GM21737 (cell line): ENCODE data around the gene CHERP.

Source experiments
- ATAC-seq: cut with Tn5 transposase; IDR thresholded peaks from one replicate; pipeline ENCODE4 v1.9.1; 2021; ENCODE audit warnings: mild to moderate bottlenecking, moderate library complexity; ENCODE audit not compliant: unreplicated experiment

The CHERP gene, protein sequence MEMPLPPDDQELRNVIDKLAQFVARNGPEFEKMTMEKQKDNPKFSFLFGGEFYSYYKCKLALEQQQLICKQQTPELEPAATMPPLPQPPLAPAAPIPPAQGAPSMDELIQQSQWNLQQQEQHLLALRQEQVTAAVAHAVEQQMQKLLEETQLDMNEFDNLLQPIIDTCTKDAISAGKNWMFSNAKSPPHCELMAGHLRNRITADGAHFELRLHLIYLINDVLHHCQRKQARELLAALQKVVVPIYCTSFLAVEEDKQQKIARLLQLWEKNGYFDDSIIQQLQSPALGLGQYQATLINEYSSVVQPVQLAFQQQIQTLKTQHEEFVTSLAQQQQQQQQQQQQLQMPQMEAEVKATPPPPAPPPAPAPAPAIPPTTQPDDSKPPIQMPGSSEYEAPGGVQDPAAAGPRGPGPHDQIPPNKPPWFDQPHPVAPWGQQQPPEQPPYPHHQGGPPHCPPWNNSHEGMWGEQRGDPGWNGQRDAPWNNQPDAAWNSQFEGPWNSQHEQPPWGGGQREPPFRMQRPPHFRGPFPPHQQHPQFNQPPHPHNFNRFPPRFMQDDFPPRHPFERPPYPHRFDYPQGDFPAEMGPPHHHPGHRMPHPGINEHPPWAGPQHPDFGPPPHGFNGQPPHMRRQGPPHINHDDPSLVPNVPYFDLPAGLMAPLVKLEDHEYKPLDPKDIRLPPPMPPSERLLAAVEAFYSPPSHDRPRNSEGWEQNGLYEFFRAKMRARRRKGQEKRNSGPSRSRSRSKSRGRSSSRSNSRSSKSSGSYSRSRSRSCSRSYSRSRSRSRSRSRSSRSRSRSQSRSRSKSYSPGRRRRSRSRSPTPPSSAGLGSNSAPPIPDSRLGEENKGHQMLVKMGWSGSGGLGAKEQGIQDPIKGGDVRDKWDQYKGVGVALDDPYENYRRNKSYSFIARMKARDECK

DNA sequence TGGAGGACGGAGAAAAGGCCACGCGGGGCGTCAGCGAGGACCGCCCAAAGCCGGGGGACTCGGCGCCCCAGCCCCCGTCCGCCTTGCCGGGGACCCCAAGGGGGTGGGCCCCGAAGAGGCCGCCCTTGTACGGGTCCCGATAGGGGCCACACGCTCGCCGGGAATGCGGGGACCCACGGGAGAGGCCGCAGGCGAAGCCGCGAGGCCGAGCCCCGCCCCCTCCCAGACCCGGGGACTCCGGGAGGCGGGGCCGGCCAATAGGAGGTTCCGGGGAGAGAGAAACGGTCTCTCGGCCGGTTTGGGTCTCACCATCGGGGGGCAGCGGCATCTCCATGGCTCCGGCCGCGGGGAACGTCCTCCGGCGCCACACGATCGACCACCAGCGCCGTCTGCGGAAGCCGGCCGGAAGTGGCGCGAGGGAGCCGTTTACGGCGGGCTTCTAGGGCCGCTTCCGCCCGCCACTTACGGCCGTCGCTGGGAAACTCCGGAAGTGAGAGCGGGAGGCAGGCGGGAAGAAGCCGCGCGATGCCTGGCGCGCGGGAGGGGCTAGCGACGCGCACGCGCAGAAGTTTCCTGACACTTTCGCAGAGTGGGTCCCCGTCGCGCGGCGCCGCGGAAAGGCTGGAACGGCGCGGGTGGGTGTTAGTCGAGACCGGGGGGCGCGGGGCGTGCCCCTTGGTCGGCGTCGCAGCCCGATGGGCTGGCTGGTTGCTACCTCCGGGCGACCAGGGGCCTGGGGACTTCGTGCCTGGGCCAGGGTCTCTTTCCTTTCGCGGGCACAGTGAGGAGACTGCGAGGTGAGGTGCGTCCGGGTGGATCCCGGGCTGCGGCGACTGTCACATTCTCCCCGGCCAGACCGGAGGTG, at the start of gene CHERP:
Gene CHERP (minus strand): TSS at position 393 of the 865 bp plus-strand sequence. CDS start 59 bp downstream, at position 334.
- peak; percentile 55 for ATAC-seq

DNA sequence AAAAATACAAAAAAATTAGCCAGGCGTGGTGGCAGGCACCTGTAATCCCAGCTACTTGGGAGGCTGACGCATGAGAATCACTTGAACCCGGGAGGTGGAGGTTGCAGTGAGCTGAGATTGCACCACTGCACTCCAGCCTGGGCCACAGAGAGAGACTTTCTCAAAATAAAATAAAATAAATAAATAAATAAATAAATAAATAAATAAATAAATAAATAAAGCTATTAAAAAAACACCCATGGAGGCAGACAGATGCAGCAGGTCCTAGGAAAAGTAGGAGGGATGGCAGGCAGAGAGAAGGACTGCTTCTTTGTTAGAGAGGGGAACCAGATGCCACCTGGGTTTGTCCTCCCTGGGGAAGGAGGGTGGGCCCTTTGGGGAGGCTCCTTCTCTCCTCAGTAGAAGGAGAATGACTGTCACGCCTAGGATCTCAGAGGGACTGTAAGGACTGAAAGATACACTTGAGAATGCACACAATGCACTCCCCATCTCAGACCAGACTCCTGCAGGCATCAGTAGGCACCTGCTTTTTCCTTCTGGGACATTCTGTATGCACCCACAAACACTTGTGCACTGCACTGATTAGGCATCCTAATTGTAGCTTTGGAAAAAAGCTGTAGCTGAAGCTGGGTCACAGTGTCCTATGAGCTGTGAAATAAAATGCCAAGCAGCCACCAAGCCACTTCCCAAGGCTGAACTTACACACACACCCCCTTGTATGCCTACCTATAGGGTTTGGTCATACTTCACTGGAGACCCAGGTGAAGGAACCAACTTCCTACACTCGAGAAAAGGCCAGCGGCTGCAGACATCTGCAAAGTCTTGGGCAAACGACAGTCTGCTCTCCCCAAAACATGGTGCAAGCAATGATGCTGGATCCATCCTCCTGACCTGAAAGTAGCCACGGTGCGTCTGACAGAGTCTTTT, 48.9 kb upstream of the CHERP start:
- ATAC-seq = no peak

DNA sequence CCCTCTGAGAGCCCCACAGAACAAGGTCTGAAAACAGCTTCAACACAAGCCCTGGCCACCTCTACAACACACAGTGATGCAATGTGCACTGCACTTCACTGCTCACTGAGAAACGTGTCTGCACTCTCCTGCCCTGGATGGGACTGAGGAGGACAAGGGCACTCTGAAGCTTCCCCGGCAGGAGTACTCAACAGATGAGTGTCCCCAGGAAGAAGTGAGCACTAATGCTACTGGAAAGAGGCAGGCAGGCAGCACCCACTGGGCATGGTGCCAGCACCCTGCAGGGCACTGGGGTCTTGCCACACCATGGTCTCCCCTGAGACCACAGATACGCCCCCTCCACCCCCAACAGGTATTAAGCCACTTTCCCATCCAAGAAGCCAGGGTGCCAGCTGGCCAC, 47.7 kb upstream of the CHERP start:
- ATAC-seq = no peak

DNA sequence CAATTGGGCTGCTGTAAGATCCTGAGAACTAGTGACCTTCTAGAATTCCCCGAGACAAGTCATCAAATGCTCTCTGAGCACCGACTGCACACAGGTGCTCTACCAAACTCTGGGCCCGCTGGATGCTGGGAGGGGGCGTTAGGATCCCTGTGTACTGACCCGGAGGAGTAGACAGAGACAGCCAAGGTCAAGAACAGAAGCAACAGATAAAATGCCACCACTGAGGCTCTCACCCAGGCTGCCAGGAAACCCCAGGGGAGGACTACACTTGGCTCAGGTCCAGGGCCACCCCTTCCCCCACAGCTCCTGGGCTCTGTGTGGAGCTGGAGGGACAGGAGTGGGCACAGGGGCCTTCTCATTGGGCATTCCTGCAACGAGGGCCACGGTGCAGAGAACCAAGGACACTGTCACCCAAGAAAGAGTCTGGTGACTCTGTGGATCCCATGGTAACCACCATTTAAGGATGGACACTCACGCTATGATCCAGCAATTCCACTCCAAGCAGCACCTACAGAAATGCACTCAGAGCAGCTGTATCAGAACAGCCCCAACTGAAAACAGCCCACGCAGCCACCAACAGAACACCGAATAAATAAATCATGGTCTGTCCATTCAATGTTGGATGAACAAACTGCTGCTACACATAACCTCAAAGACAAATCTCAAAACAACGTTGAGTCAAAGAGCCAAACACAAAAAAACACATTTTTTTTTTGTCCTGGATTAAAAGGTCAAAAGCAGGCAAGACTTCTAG, 46.8 kb upstream of the CHERP start:
- peak; percentile 1 for ATAC-seq

DNA sequence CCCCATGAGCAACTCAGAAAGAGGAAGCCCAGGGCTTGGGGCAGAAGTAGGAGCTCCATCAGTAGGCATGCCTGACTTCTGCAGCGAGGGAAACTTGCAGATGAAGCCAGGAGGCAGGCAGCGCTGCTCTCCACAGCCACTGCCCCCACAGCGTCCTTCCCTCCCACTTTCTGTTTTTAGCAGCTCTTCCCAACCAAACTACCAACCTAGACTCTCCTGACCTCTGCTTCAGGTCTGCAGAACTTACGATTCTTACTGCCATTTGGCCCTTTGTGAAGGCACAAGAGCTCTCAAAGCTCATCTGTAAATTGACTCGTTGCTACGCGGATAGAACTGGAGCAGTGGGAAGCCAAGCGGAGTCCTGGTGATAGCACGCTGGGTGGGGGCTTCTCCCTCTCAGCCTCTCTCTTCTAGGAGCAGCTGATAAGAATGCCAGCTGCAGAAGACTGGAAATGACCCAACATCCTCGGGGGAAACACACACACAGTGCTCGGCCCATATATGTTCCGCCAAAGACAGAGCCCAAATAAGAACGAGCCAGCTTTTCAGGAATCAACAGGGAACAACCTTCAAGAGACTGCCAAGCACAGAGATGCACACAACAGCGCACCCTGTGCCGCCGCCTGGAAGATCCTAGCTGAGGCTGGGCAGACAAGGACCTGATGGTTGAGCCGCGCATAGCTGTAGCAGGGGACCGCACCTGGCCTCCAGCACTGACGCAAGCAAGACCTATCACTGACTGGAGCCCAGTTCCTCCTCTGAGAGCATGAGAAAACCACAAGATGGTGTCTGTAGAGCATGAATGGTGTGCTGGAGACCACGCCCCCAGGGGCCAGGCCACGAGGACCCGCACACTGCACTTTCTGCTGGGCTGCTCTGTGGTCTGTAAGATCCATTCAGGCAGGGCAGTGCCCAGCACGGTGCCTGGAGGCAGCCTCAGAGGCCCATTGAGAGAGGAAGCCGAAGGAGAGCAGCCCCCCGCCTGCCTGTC, 45.9 kb upstream of the CHERP start:
- peak; percentile 38 for ATAC-seq

DNA sequence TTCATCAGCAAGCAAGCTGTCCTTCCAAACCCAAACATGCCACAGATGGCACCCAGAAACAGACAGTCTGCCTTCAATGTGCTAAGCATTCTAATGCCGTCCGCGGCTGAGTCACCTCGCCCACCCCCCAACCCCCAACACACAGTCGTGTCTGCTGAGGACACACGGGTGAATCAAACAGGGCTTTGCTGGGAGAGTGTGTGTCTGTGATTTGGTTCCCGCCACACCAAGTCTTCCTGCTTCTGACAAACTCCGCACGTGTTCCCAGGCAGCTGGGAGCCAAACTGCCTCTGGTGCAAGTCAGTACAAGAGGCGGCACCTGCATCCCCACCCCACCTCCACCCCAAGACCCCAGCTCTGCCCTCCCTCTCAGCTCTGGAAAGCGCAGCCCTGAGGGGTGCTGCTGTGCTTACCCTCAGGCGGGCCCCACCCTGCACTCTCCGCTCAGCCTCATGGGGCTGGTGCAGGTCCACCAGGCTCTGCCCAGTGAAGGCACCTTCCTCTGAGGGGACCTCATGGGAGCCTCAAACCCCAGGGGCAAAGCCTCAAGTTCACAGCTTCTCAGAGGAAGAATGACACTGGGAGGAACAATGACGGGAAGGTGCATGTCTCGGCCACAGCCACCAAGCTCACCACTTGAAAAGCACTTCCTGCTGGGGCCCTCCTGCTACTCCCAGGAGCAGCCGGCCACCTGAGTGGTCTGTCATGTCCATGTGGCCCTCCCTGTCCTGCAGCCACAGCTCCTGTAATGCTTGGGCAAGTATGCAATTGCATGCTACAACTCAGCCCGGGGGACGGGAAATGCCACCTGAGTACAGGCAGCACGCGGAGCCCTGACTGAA, 45.0 kb upstream of the CHERP start:
- ATAC-seq = no peak

DNA sequence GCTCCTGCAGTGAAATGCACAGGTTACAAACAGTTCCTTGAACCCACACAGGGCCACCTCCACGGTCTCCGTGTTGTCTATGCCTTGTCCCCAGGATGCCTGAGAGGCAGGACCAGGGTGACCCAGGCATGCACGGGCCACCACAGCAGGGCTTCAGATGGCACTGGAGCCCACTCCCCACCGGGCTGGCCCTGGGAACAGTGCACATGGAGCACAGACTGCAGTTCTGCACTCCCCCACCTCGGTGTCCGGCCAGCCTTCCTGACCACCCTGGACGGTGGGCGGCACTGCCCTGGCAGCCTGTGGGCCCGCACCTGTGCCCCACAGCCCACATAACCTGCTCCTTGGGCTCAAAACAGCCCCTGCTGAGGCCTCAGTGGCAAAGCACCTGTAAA, 44.2 kb upstream of the CHERP start:
- ATAC-seq = no peak

DNA sequence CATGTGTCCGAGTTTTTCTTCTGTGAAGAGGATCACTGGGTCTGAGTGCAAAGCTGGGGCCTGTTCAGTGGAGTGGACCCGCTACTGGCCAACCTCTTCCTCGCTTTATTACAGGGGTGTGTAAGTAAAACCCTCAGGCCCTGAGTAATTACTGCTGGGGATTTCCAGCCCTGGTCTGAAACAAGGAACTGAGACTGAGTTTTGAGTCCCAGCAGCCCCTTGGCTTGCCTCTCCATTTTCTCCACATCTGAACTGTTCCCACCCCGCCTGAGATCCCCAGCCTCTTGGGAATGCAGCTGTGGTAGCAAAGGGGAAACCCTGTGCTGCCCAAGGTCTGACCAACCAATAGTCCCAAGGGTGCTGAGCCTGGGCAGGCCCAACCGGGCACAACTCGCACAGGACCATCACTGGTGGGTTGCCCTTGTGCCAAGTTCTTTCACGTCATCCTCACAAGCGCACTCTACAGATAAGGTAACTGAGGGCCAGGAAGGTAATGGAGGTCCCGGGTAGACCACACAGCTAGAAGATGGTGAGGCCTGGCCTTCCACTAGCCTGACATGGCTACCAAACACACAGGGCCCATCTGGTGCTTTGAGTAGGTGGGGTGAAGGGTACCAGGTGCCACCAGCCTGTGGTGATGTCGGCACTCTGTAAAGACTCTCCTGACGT, 43.7 kb upstream of the CHERP start:
- ATAC-seq = peak; percentile 27

DNA sequence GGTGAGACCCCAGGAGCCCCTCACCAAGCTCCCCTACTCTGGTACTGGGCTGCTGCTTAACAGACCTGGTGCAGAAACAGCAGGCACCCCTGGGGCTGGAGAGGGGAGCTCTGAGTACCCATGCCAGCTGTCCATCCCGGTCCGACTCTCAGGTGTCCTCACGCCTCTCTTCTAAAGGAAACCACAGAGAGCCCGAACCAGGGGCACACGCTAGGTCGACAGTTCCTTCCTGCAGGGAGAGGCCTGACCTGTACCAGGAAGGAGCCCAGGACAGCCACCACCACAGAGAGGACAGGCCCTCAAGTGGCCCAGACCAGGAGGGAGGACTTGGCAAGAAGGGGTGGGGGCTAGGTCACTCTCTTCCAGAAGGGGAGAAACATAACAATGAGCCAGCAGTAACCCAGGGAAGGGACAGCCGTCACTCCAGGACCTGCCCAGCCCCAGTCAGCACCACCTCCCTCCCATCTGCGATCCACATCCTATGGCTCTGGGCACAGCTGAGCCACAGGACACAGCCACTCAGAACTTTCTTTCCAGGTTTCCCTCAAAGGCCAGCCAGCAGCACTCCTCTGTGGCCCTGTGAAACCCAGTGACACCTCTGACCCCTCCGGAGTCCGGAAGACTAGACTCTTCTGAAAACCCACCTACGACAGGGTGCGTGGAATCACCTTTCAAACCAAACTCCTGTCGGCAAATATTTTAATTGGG, 43.0 kb upstream of the CHERP start:
- ATAC-seq = no peak

DNA sequence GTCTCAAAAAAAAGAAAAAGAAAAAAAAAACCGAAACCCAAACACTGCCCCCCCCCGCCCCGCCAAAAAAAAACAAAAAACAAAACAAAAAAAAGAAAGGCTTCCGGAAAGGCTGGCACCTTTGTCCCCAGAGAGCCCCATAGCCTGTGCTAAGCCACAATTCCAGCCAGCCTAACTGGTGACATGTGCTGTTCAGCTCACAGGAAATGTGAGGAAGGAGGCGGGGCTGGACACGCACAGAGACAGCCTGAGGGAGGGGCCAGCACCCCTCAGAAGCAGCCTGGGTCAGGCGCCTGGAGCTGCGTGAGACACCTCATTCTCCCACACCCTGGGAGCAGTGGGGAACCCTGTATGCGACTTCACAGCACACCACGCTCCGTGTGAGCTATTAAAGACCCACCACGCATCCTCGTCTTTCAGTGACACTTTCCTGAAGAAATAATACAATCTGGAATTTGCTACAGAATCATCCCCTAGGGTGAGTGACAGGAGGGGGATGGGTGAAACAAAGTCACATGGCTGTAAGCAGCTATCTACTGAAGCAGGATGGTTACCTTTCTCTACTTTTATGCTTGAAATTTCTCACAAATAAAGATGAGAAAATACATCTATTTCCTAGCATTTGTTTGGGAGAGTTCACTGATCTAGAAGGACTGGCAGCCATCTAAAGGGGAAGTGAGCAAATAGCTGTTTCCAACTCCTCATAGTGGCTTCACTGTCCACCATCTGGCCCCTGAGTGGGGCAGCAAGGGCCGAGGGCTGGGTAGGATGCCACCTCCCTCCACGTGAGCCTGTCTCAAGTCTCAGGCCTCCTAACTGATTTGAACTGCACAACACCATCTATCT, 42.2 kb upstream of the CHERP start:
- ATAC-seq = peak; percentile 46

DNA sequence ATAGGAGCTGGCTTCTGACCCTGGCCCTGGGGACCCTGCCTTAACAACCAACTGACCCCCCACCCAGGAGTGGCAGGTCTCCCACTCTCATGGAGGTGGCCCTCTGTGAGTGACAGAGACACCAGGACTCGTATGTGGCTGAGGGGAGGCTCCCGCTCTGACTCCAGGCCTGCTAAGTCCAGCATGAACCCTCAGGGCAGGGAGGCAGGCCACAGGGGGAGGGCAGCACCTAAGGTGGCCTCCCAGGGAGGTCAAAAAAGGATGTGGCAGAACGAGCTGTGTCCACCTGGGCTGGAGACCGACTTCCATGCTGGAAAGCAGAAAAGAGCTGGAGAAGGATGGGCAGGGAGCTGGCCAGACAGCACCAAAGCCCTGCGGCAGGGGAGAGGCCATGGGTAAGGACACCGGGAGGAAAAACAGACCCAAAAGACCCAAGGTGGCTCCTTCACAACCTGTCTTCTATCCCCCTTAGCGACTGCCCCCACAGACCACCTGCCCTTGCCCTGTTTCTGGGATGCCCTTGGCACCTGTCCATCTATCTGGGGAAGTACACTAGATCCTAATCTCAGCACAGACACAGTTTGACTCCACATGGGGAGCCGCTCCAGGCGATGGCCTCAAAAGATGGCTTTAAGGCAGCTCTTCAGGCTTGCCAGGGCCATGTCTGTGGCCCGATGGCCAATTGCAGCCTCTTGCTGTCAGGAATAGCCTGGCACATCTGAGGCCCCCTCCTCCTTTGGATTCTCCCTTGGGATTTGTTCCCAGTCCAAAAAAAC, 40.4 kb upstream of the CHERP start:
- ATAC-seq = no peak

DNA sequence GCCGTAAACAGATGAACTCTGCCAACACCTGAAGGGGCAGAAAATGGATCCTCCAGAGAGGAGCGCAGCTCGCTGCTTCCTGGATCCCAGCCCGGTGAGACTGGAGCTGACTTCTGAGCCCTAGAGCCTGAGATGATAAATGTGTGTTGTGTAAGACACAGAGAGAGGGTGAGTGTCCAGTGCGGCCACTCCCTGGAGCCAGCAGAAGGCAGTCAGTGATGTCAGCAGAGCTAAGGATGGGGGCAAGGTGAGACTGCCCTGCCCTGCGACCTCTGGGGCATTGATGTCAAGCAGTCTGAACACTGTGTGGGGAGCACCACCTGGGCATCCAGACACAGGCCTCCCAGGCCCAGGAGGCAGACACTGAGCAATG, 39.7 kb upstream of the CHERP start:
- no peak for ATAC-seq

DNA sequence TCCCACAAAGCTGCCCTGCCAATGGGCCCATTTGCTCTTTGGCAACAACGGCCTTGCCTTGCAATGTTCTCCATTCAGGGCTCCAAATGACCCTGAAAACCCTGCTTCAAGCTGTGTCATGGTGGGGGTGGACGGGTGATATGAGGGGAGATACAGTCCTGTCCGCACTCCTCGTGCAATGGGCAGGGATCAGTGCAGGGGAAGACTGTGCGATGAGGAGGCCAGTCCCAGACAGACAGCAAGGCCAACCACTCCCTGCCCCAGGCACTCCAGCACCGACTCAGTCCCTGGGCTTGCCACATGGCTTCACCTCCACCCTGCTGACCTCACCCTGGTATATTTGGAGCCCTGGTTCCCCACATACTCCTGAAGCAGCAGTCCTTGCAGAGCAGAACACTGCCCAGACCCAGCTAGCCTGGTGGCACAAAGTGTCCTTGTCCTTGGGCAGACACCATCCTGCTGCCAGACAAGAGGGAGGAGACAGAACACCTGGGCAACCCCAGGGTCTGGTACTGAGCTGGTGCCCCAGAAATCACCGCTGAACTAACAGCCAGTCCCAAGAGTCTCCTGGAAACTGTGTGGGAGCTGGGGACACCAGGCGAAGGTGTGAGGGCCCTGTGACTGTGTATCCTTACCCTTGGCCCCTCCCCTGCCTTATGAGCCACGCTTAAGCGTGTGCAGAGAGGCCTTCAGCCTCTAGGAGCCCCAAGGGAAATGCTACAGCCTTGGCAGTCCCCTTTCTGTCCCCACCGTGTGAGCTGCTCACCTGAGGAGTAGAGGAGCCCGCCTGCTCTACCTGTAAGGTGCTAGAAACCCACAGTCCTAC, 39.1 kb upstream of the CHERP start:
- no peak for ATAC-seq
